Activated CD4-positive, alpha-beta T cell treated with anti-CD3 and anti-CD28 coated beads for 36 hours (primary cell): ENCODE results near the gene FAM9A. TPM values are rescaled to one million over a fixed set of nuclear protein-coding genes. Genes with fewer than 3 reads are reported as not detected.

Experiments used
- ATAC-seq: fragments of 200-7000 bp; cut with Tn5 transposase; one replicate; pipeline ENCODE4 v1.10.0; 2021; ENCODE audit warnings: mild to moderate bottlenecking, moderate library complexity
- CTCF ChIA-PET: fragments of 350-600 bp; sonication (Branson Sonifier 250); formaldehyde crosslinking; loops from one replicate; lab custom pipeline; 2021; ENCODE audit warnings: antibody characterized with exemption; lab: Charles Lee
- POLR2A ChIA-PET: fragments of 350-600 bp; sonication (Branson Sonifier 250); formaldehyde crosslinking; loops from one replicate; lab custom pipeline; 2021; ENCODE audit warnings: antibody characterized with exemption, inconsistent platforms; lab: Charles Lee
- DNase-seq: peaks from one replicate; pipeline ENCODE4 v3.0.0-alpha.2; 2020
- H3K27ac Mint-ChIP-seq: one replicate; pipeline ENCODE4 v1.8.0; 2021; ENCODE audit warnings: mixed read lengths
- H3K27me3 Mint-ChIP-seq: one replicate; pipeline ENCODE4 v1.8.0; 2021; ENCODE audit warnings: mixed read lengths
- H3K36me3 Mint-ChIP-seq: one replicate; pipeline ENCODE4 v1.8.0; 2021; ENCODE audit warnings: low read depth, mixed read lengths
- H3K4me1 Mint-ChIP-seq: one replicate; pipeline ENCODE4 v1.8.0; 2021; ENCODE audit warnings: mixed read lengths
- H3K4me3 Mint-ChIP-seq: one replicate; pipeline ENCODE4 v1.8.0; 2021; ENCODE audit warnings: mild to moderate bottlenecking, moderate library complexity, mixed read lengths
- H3K9me3 Mint-ChIP-seq: one replicate; pipeline ENCODE4 v1.8.0; 2021; ENCODE audit warnings: low read depth, mixed read lengths
- intact Hi-C, 2 experiments: fragments of 100-400 bp; cut with DNase I in 1 of 2; cut with micrococcal nuclease in 1 of 2; formaldehyde crosslinking; loops; one replicate each; pipeline versions ENCODE4 v1.14.2 to v1.15.1; 2022 to 2024; cut with DNase I, micrococcal nuclease
- total RNA-seq, 2 experiments: library from RNA; stranded (reverse); gene quantifications; one replicate each; pipeline ENCODE4 v1.2.3, GENCODE V29; 2021

Gene FAM9A
- not detected for total RNA-seq

GRCh38 chrX:8801041-8801599 lies at the start of gene FAM9A:
TSS of gene FAM9A (minus strand) at chrX:8801383. CDS start at chrX:8800171, 1,212 bp downstream.
- DNase-seq: no peak
- Mint-ChIP-seq H3K4me1 (no peaks in the 10 kb centered on the region), H3K27me3 (peaks cover 2% of the 10 kb centered on the region), H3K4me3 (no peak within 1 kb of the TSS), H3K27ac (no peak within 1 kb of the TSS), H3K36me3 (no peaks in the 10 kb centered on the region), H3K9me3 (no peaks in the 10 kb centered on the region)
- CTCF ChIA-PET: no interaction called here
- no peak for ATAC-seq
- intact Hi-C loops: no loop called here
- POLR2A ChIA-PET: no interaction called here

- Mint-ChIP-seq H3K27ac (no peak overlapping the region), H3K27me3 (peaks cover 4% of the 10 kb centered on the region), H3K9me3 (no peaks in the 10 kb centered on the region), H3K36me3 (no peaks in the 10 kb centered on the region), H3K4me3 (no peak overlapping the region), H3K4me1 (no peaks in the 10 kb centered on the region)
- CTCF ChIA-PET: interaction anchor here (0.7 kb wide), 1 partner anchor 945 kb away, joined by 3 read pairs; no protein-coding TSS in a partner anchor
- intact Hi-C loops: no loop called here
- DNase-seq (no peak), ATAC-seq (no peak)
- POLR2A ChIA-PET: no interaction called here
Observed at GRCh38 chrX:8850478-8850877, 49.3 kb upstream of the FAM9A start.

GRCh38 chrX:8849945-8850344 lies 48.8 kb upstream of the FAM9A start:
- intact Hi-C loops: no loop called here
- Mint-ChIP-seq H3K36me3 (no peaks in the 10 kb centered on the region), H3K4me3 (no peak overlapping the region), H3K27ac (no peak overlapping the region), H3K27me3 (peaks cover 4% of the 10 kb centered on the region), H3K4me1 (no peaks in the 10 kb centered on the region), H3K9me3 (no peaks in the 10 kb centered on the region)
- ChIA-PET POLR2A (no interaction called here), CTCF (interaction anchor here (0.7 kb wide), 1 partner anchor 946 kb away, joined by 3 read pairs; no protein-coding TSS in a partner anchor)
- DNase-seq (no peak), ATAC-seq (no peak)

- no peaks in the 10 kb centered on the region for H3K9me3 Mint-ChIP-seq
- POLR2A ChIA-PET: no interaction called here
- no peak for DNase-seq
- no peaks in the 10 kb centered on the region for H3K36me3 Mint-ChIP-seq
- no peak for ATAC-seq
- no peak overlapping the region for H3K4me3 Mint-ChIP-seq
- peaks cover 4% of the 10 kb centered on the region for H3K27me3 Mint-ChIP-seq
- no peaks in the 10 kb centered on the region for H3K4me1 Mint-ChIP-seq
- CTCF ChIA-PET: no interaction called here
- no peak overlapping the region for H3K27ac Mint-ChIP-seq
- intact Hi-C loops: no loop called here
Observed at GRCh38 chrX:8849458-8849857, 48.3 kb upstream of the FAM9A start.

- Mint-ChIP-seq H3K4me1 (no peaks in the 10 kb centered on the region), H3K27me3 (peaks cover 4% of the 10 kb centered on the region), H3K27ac (no peak overlapping the region), H3K36me3 (no peaks in the 10 kb centered on the region), H3K9me3 (no peaks in the 10 kb centered on the region), H3K4me3 (no peak overlapping the region)
- ATAC-seq (no peak), DNase-seq (no peak)
- intact Hi-C loops: no loop called here
- POLR2A ChIA-PET: no interaction called here
- CTCF ChIA-PET: no interaction called here
Observed at GRCh38 chrX:8848911-8849310, 47.7 kb upstream of the FAM9A start.

GRCh38 chrX:8848441-8848840 lies 47.3 kb upstream of the FAM9A start:
- intact Hi-C loops: no loop called here
- H3K4me3 Mint-ChIP-seq: no peak overlapping the region
- no peaks in the 10 kb centered on the region for H3K9me3 Mint-ChIP-seq
- ChIA-PET POLR2A (no interaction called here), CTCF (no interaction called here)
- no peaks in the 10 kb centered on the region for H3K4me1 Mint-ChIP-seq
- H3K27me3 Mint-ChIP-seq: peaks cover 4% of the 10 kb centered on the region
- no peaks in the 10 kb centered on the region for H3K36me3 Mint-ChIP-seq
- no peak for ATAC-seq
- DNase-seq: no peak
- H3K27ac Mint-ChIP-seq: no peak overlapping the region

GRCh38 chrX:8847360-8847759 lies 46.2 kb upstream of the FAM9A start:
- ATAC-seq: no peak
- no peak overlapping the region for H3K4me3 Mint-ChIP-seq

GRCh38 chrX:8846266-8846665 lies 45.1 kb upstream of the FAM9A start:
- intact Hi-C loops: no loop called here
- H3K4me3 Mint-ChIP-seq: no peak overlapping the region
- no peaks in the 10 kb centered on the region for H3K9me3 Mint-ChIP-seq
- ATAC-seq (no peak), DNase-seq (no peak)
- no peak overlapping the region for H3K27ac Mint-ChIP-seq
- H3K36me3 Mint-ChIP-seq: no peaks in the 10 kb centered on the region
- CTCF ChIA-PET: no interaction called here
- no peaks in the 10 kb centered on the region for H3K4me1 Mint-ChIP-seq
- peaks cover 6% of the 10 kb centered on the region for H3K27me3 Mint-ChIP-seq
- POLR2A ChIA-PET: no interaction called here

More at GRCh38 chrX:8847360-8847759, 46.2 kb upstream of the FAM9A start:
- Mint-ChIP-seq H3K27me3 (peaks cover 4% of the 10 kb centered on the region), H3K36me3 (no peaks in the 10 kb centered on the region), H3K27ac (no peak overlapping the region), H3K4me1 (no peaks in the 10 kb centered on the region), H3K9me3 (no peaks in the 10 kb centered on the region)
- no peak for DNase-seq
- ChIA-PET CTCF (no interaction called here), POLR2A (no interaction called here)
- intact Hi-C loops: no loop called here

- CTCF ChIA-PET: no interaction called here
- H3K9me3 Mint-ChIP-seq: no peaks in the 10 kb centered on the region
- H3K36me3 Mint-ChIP-seq: no peaks in the 10 kb centered on the region
- POLR2A ChIA-PET: no interaction called here
- peaks cover 6% of the 10 kb centered on the region for H3K27me3 Mint-ChIP-seq
- DNase-seq: no peak
- intact Hi-C loops: no loop called here
- no peak overlapping the region for H3K4me3 Mint-ChIP-seq
- H3K27ac Mint-ChIP-seq: no peak overlapping the region
- ATAC-seq: no peak
- no peaks in the 10 kb centered on the region for H3K4me1 Mint-ChIP-seq
Observed at GRCh38 chrX:8845469-8845868, 44.3 kb upstream of the FAM9A start.

GRCh38 chrX:8845060-8845459 lies 43.9 kb upstream of the FAM9A start:
- CTCF ChIA-PET: no interaction called here
- H3K36me3 Mint-ChIP-seq: no peaks in the 10 kb centered on the region
- H3K4me3 Mint-ChIP-seq: no peak overlapping the region
- H3K4me1 Mint-ChIP-seq: no peaks in the 10 kb centered on the region
- ATAC-seq: no peak
- intact Hi-C loops: no loop called here
- POLR2A ChIA-PET: no interaction called here
- DNase-seq: no peak
- no peak overlapping the region for H3K27ac Mint-ChIP-seq
- H3K27me3 Mint-ChIP-seq: peaks cover 6% of the 10 kb centered on the region
- no peaks in the 10 kb centered on the region for H3K9me3 Mint-ChIP-seq

GRCh38 chrX:8844157-8844556 lies 43.0 kb upstream of the FAM9A start:
- ChIA-PET POLR2A (no interaction called here), CTCF (no interaction called here)
- H3K27me3 Mint-ChIP-seq: peaks cover 6% of the 10 kb centered on the region
- H3K27ac Mint-ChIP-seq: no peak overlapping the region
- no peaks in the 10 kb centered on the region for H3K4me1 Mint-ChIP-seq
- ATAC-seq (no peak), DNase-seq (no peak)
- intact Hi-C loops: no loop called here
- H3K9me3 Mint-ChIP-seq: no peaks in the 10 kb centered on the region
- no peak overlapping the region for H3K4me3 Mint-ChIP-seq
- no peaks in the 10 kb centered on the region for H3K36me3 Mint-ChIP-seq

- no peak overlapping the region for H3K4me3 Mint-ChIP-seq
- intact Hi-C loops: no loop called here
- H3K36me3 Mint-ChIP-seq: no peaks in the 10 kb centered on the region
- H3K27me3 Mint-ChIP-seq: peaks cover 9% of the 10 kb centered on the region
- ATAC-seq (no peak), DNase-seq (no peak)
- no peaks in the 10 kb centered on the region for H3K9me3 Mint-ChIP-seq
- no peaks in the 10 kb centered on the region for H3K4me1 Mint-ChIP-seq
- CTCF ChIA-PET: no interaction called here
- H3K27ac Mint-ChIP-seq: no peak overlapping the region
- POLR2A ChIA-PET: no interaction called here
Observed at GRCh38 chrX:8841911-8842310, 40.7 kb upstream of the FAM9A start.
